ENCODE data around the gene MPHOSPH9. TPM values are rescaled to one million over a fixed set of nuclear protein-coding genes. Genes with fewer than 3 reads are reported as not detected.

Gene MPHOSPH9
- total RNA-seq, 1 experiment from 2014 or later = 72.3 TPM

GRCh38 chr12:123139926-123140675, 92.8 kb downstream of the MPHOSPH9 start:
- ChIA-PET CTCF (no interaction called here), POLR2A (interaction anchor here (0.6 kb wide), 1 partner anchor 9 kb away, joined by 3 read pairs; no protein-coding TSS in a partner anchor)
- H3K27ac ChIP-seq (ENCODE audit: low read length) = peak overlapping the region; percentile 89
- H3K36me3 ChIP-seq (ENCODE audit: control insufficient read depth, insufficient read depth, low read length) = no peaks in the 10 kb centered on the region
- H3K9me3 ChIP-seq (ENCODE audit: control insufficient read depth, insufficient read depth, low read depth, low read length) = no peaks in the 10 kb centered on the region
- H3K4me3 ChIP-seq (ENCODE audit: low read depth in 2 of 2, low read length in 2 of 2) = no peak overlapping the region
- ATAC-seq (no peak), DNase-seq (ENCODE audit: low read depth, low spot score) (no peak)
- peaks cover 49% of the 10 kb centered on the region for H3K4me1 ChIP-seq (ENCODE audit: control insufficient read depth, insufficient read depth, low read length)
- intact Hi-C loops (cut with micrococcal nuclease; ENCODE audit: unreplicated experiment) (loop anchor here (10.0 kb wide), 1 partner anchor 155 kb away; the partner anchor contains the start of gene ARL6IP4), in situ Hi-C loops (cut with HindIII; ENCODE audit: low pct_unique_long_range_greater_than_20kb, low sequenced_read_pairs) (no loop called here)
- TF ChIP-seq CTCF (IDR thresholded peaks at IDR 0.05) (no peak), REST (IDR thresholded peaks at IDR 0.05; ENCODE audit: insufficient read depth in 1 of 2, low read depth in 2 of 2, low read length in 1 of 2) (no peak), TCF7L2 (IDR thresholded peaks at IDR 0.05; ENCODE audit: low read depth, low read length) (no peak), SIN3A (IDR thresholded peaks at IDR 0.05; ENCODE audit: borderline replicate concordance, insufficient read depth, low read depth, low read length) (no peak), POLR2AphosphoS5 (IDR thresholded peaks at IDR 0.05; ENCODE audit: low read depth, low read length) (no peak)
- no peaks in the 10 kb centered on the region for H3K27me3 ChIP-seq (ENCODE audit: control insufficient read depth, insufficient read depth, low read length)
- no TSS peak for BruUV-seq (replicated peaks)

GRCh38 chr12:123135688-123136087, 97.3 kb downstream of the MPHOSPH9 start:
- ChIA-PET CTCF (no interaction called here), POLR2A (no interaction called here)
- no TSS peak for BruUV-seq (replicated peaks)
- Histone ChIP-seq H3K4me1 (ENCODE audit: control insufficient read depth, insufficient read depth, low read length) (peaks cover 38% of the 10 kb centered on the region), H3K9me3 (ENCODE audit: control insufficient read depth, insufficient read depth, low read depth, low read length) (no peaks in the 10 kb centered on the region), H3K27me3 (ENCODE audit: control insufficient read depth, insufficient read depth, low read length) (no peaks in the 10 kb centered on the region), H3K36me3 (ENCODE audit: control insufficient read depth, insufficient read depth, low read length) (no peaks in the 10 kb centered on the region), H3K4me3 (ENCODE audit: low read depth in 2 of 2, low read length in 2 of 2) (no peak overlapping the region), H3K27ac (ENCODE audit: low read length) (no peak overlapping the region)
- in situ Hi-C loops (cut with HindIII; ENCODE audit: low pct_unique_long_range_greater_than_20kb, low sequenced_read_pairs) (no loop called here), intact Hi-C loops (cut with micrococcal nuclease; ENCODE audit: unreplicated experiment) (no loop called here)
- ATAC-seq (no peak), DNase-seq (ENCODE audit: low read depth, low spot score) (no peak)
- TF ChIP-seq CTCF (IDR thresholded peaks at IDR 0.05) = no peak
- no peak for TF ChIP-seq POLR2AphosphoS5 (IDR thresholded peaks at IDR 0.05; ENCODE audit: low read depth, low read length)
- no peak for TF ChIP-seq SIN3A (IDR thresholded peaks at IDR 0.05; ENCODE audit: borderline replicate concordance, insufficient read depth, low read depth, low read length)
- TF ChIP-seq TCF7L2 (IDR thresholded peaks at IDR 0.05; ENCODE audit: low read depth, low read length) = no peak
- TF ChIP-seq REST (IDR thresholded peaks at IDR 0.05; ENCODE audit: insufficient read depth in 1 of 2, low read depth in 2 of 2, low read length in 1 of 2) = no peak
